SK-N-SH (cell line): ENCODE measurements around the gene CD93. TPM values are rescaled to one million over a fixed set of nuclear protein-coding genes. Genes with fewer than 3 reads are reported as not detected.

Experiments
- CTCF ChIA-PET: fragments of 300-600, 350-600 bp; formaldehyde crosslinking; extraction: SDS; loops from one replicate; lab custom pipeline; 2021; lab: Yijun Ruan, JAX
- POLR2A ChIA-PET: fragments of 350-600 bp; sonication (Branson Sonifier 250); formaldehyde crosslinking; extraction: SDS; loops from one replicate; lab custom pipeline; 2020; ENCODE audit warnings: antibody characterized with exemption, inconsistent platforms; lab: Yijun Ruan, JAX
- DNase-seq: peaks from one replicate; pipeline ENCODE4 v3.0.0; 2012
- H2AFZ ChIP-seq: fragments of 200-600 bp; sonication (generic); 2 replicates; pipeline ENCODE4 v1.8.1; 2016; ENCODE audit warnings: antibody characterized with exemption, mild to moderate bottlenecking, low read depth
- H3F3A ChIP-seq: fragments of 200-600 bp; sonication (generic); replicated peaks from 2 replicates; pipeline ENCODE3; 2016; ENCODE audit warnings: antibody characterized with exemption, mild to moderate bottlenecking; ENCODE audit not compliant: insufficient read depth
- H3K27ac ChIP-seq, 2 experiments: fragments of 200-500 bp in 1 of 2; fragments of 200-600 bp in 1 of 2; sonication (Bioruptor generic) in 1 of 2; sonication (generic), shearing (Covaris generic) in 1 of 2; 2 replicates each; pipeline versions ENCODE4 v1.5.1 to v1.6.1; 2014 to 2016; ENCODE audit warnings: low read depth in 2 of 2, inconsistent platforms in 1 of 2, low read length in 1 of 2, mild to moderate bottlenecking in 1 of 2, mixed read lengths in 1 of 2
- H3K27me3 ChIP-seq: fragments of 200-600 bp; sonication (generic), shearing (Covaris generic); 2 replicates; pipeline ENCODE4 v1.6.1; 2016; ENCODE audit warnings: mixed run types; ENCODE audit not compliant: insufficient read depth
- H3K36me3 ChIP-seq, 2 experiments: fragments of 200-500 bp in 1 of 2; fragments of 200-600 bp in 1 of 2; sonication (Bioruptor generic) in 1 of 2; sonication (generic) in 1 of 2; replicated peaks in 1 of 2; 2 replicates each; pipeline versions ENCODE3 to v1.5.1; 2014 to 2016; ENCODE audit warnings: low read length in 1 of 2, mild to moderate bottlenecking in 1 of 2; ENCODE audit not compliant: insufficient read depth in 2 of 2, control insufficient read depth in 1 of 2
- H3K4me1 ChIP-seq, 2 experiments: fragments of 200-500 bp in 1 of 2; fragments of 200-600 bp in 1 of 2; sonication (Bioruptor generic) in 1 of 2; sonication (generic), shearing (Covaris generic) in 1 of 2; 2 replicates each; pipeline versions ENCODE4 v1.5.1 to v1.6.1; 2014 to 2016; ENCODE audit warnings: low read depth in 1 of 2, low read length in 1 of 2, mixed run types in 1 of 2; ENCODE audit not compliant: insufficient read depth in 2 of 2, control insufficient read depth in 1 of 2
- H3K4me2 ChIP-seq: fragments of 200-600 bp; sonication (generic), shearing (Covaris generic); 2 replicates; pipeline ENCODE4 v1.6.1; 2017; ENCODE audit warnings: mixed run types
- H3K4me3 ChIP-seq, 2 experiments: fragments of 200-500 bp in 1 of 2; fragments of 200-600 bp in 1 of 2; sonication (Bioruptor generic) in 1 of 2; sonication (generic), shearing (Covaris generic) in 1 of 2; 2 replicates each; pipeline versions ENCODE4 v1.5.1 to v1.8.1; 2014 to 2016; ENCODE audit warnings: low read depth in 2 of 2, inconsistent platforms in 1 of 2, low read length in 1 of 2, mild to moderate bottlenecking in 1 of 2, mixed read lengths in 1 of 2, moderate library complexity in 1 of 2
- H3K79me2 ChIP-seq: fragments of 200-600 bp; sonication (generic); 2 replicates; pipeline ENCODE4 v1.8.1; 2017; ENCODE audit warnings: mild to moderate bottlenecking; ENCODE audit not compliant: insufficient read depth
- H3K9ac ChIP-seq: fragments of 200-600 bp; sonication (generic); 2 replicates; pipeline ENCODE4 v1.6.1; 2017; ENCODE audit warnings: mixed run types
- H3K9me2 ChIP-seq: fragments of 200-600 bp; sonication (generic); 2 replicates; pipeline ENCODE4 v1.6.1; 2017; ENCODE audit warnings: mixed run types
- H3K9me3 ChIP-seq: fragments of 200-600 bp; sonication (generic); 2 replicates; pipeline ENCODE4 v1.6.1; 2017; ENCODE audit warnings: mixed run types, mild to moderate bottlenecking, moderate library complexity
- H4K20me1 ChIP-seq: fragments of 200-600 bp; sonication (generic); 2 replicates; pipeline ENCODE4 v1.6.1; 2017; ENCODE audit warnings: mild to moderate bottlenecking, mixed run types; ENCODE audit not compliant: insufficient read depth
- ELF1 ChIP-seq: IDR thresholded peaks from 2 replicates; pipeline ENCODE4 v1.4.0; 2012
- EP300 ChIP-seq, 2 experiments: IDR thresholded peaks; 2 replicates each; pipeline versions ENCODE4 v1.4.0 to v1.6.1; 2012; ENCODE audit warnings: borderline replicate concordance in 1 of 2, low read depth in 1 of 2, low read length in 1 of 2
- EZH2phosphoT487 ChIP-seq: fragments of 200-600 bp; sonication (generic); IDR thresholded peaks from 2 replicates; pipeline ENCODE4 v1.6.1; 2017; ENCODE audit warnings: low read depth, mixed run types, mild to moderate bottlenecking, antibody characterized with exemption, moderate library complexity, borderline replicate concordance
- FOXJ3 ChIP-seq: sonication (generic); formaldehyde crosslinking; IDR thresholded peaks from 2 replicates; pipeline ENCODE4 v1.5.1; 2020; ENCODE audit warnings: mild to moderate bottlenecking, missing genetic modification reagents
- IRF3 ChIP-seq: fragments of 150-350 bp; IDR thresholded peaks from 2 replicates; pipeline ENCODE4 v1.6.1; 2016; ENCODE audit warnings: mild to moderate bottlenecking, low read depth, low read length
- JUND ChIP-seq: IDR thresholded peaks from 2 replicates; pipeline ENCODE4 v1.4.0; 2012
- MAX ChIP-seq: IDR thresholded peaks from 2 replicates; pipeline ENCODE4 v1.4.0; 2012; ENCODE audit warnings: low read depth
- MEF2A ChIP-seq: IDR thresholded peaks from 2 replicates; pipeline ENCODE4 v1.4.0; 2012; ENCODE audit warnings: low read depth, borderline replicate concordance
- MXI1 ChIP-seq: IDR thresholded peaks from 2 replicates; pipeline ENCODE4 v1.6.1; 2012; ENCODE audit warnings: mild to moderate bottlenecking, low read depth, low read length, improper control_type of control experiment
- NFIC ChIP-seq: IDR thresholded peaks from 2 replicates; pipeline ENCODE4 v1.4.0; 2012; ENCODE audit warnings: borderline replicate concordance
- REST ChIP-seq: IDR thresholded peaks from 2 replicates; pipeline ENCODE4 v1.6.1; 2012; ENCODE audit warnings: mild to moderate bottlenecking, low read depth, low read length, moderate library complexity
- RXRA ChIP-seq: IDR thresholded peaks from 2 replicates; pipeline ENCODE4 v1.4.0; 2012; ENCODE audit warnings: low read depth, mild to moderate bottlenecking, borderline replicate concordance
- SIN3A ChIP-seq: IDR thresholded peaks from 2 replicates; pipeline ENCODE4 v1.6.1; 2012; ENCODE audit warnings: low read depth, mild to moderate bottlenecking, low read length, moderate library complexity, borderline replicate concordance
- TCF12 ChIP-seq: IDR thresholded peaks from 2 replicates; pipeline ENCODE4 v1.4.0; 2012
- TEAD4 ChIP-seq: IDR thresholded peaks from 2 replicates; pipeline ENCODE4 v1.4.0; 2012; ENCODE audit warnings: mild to moderate bottlenecking, borderline replicate concordance; ENCODE audit not compliant: insufficient read depth
- USF1 ChIP-seq: IDR thresholded peaks from 2 replicates; pipeline ENCODE4 v1.4.0; 2012; ENCODE audit warnings: low read depth, borderline replicate concordance
- WGBS: methylation state at CpG from one replicate; pipeline ENCODE4 v1.1.6; 2017; ENCODE audit warnings: low lambda C conversion rate; 5-methylcytosine and 5-hydroxymethylcytosine counted together
- polyA plus RNA-seq, 3 experiments: library from polyadenylated mRNA; depleted of rRNA; stranded (reverse); fragments of >200 nt; gene quantifications; 2 replicates each; pipeline ENCODE4 v1.2.3, GENCODE V29; 2012

Gene CD93
- polyA plus RNA-seq, 1 of the 3 experiments (the other 2 are of a cell fraction): 0.03 TPM

GRCh38 chr20:23130622-23131140, 44.6 kb upstream of the CD93 start:
- Histone ChIP-seq H3K9me2 (no peaks in the 10 kb centered on the region), H3K4me2 (no peak overlapping the region), H3K79me2 (no peaks in the 10 kb centered on the region), H3K27ac (no peak overlapping the region), H3K9me3 (no peaks in the 10 kb centered on the region), H4K20me1 (no peaks in the 10 kb centered on the region), H3K4me1 (no peaks in the 10 kb centered on the region), H3K4me3 (no peak overlapping the region), H2AFZ (no peak overlapping the region; the same call in 1 of the 2 replicates), H3K36me3 (no peaks in the 10 kb centered on the region), H3K27me3 (no peaks in the 10 kb centered on the region), H3F3A (no peaks in the 10 kb centered on the region), H3K9ac (no peak overlapping the region)
- DNase-seq: no peak
- WGBS: 76% methylated on average over 4 of the region's 4 CpGs
- TF ChIP-seq EZH2phosphoT487 (no peak), RXRA (no peak)
- ChIA-PET CTCF (no interaction called here), POLR2A (no interaction called here)

GRCh38 chr20:23129891-23130621, 43.9 kb upstream of the CD93 start:
- Histone ChIP-seq H3K27ac (no peak overlapping the region), H3K9me3 (no peaks in the 10 kb centered on the region), H3K4me2 (no peak overlapping the region), H3K36me3 (no peaks in the 10 kb centered on the region), H3F3A (no peaks in the 10 kb centered on the region), H3K79me2 (no peaks in the 10 kb centered on the region), H3K9me2 (no peaks in the 10 kb centered on the region), H3K27me3 (no peaks in the 10 kb centered on the region), H2AFZ (no peak overlapping the region), H3K4me3 (no peak overlapping the region), H3K9ac (no peak overlapping the region), H3K4me1 (no peaks in the 10 kb centered on the region), H4K20me1 (no peaks in the 10 kb centered on the region)
- TF ChIP-seq MEF2A: no peak
- TF ChIP-seq MXI1: no peak
- no peak for TF ChIP-seq ELF1
- TF ChIP-seq MAX: no peak
- no peak for TF ChIP-seq NFIC
- no peak for TF ChIP-seq JUND
- no peak for TF ChIP-seq SIN3A
- TF ChIP-seq USF1: no peak
- TF ChIP-seq REST: no peak
- no peak for TF ChIP-seq IRF3
- TF ChIP-seq TEAD4: no peak
- no peak for TF ChIP-seq TCF12
- no peak for TF ChIP-seq EP300 (IDR thresholded peaks at IDR 0.05; ENCODE audit: borderline replicate concordance in 1 of 2, low read depth in 1 of 2, low read length in 1 of 2)
- TF ChIP-seq FOXJ3: no peak
- no peak for DNase-seq
- ChIA-PET CTCF (no interaction called here), POLR2A (no interaction called here)
- 58% methylated on average over 10 of the region's 12 CpGs for WGBS
